Endothelial cell of umbilical vein (primary cell): ENCODE data around the gene PDE3A. TPM values are rescaled to one million over a fixed set of nuclear protein-coding genes. Genes with fewer than 3 reads are reported as not detected.

Experiments used
- BruUV-seq: library from RNA; stranded (reverse); fragments of 400-500 nt; replicated peaks from 2 replicates; lab custom pipeline; 2021; lab: Mats Ljungman, UMichigan
- CTCF ChIA-PET: fragments of 300-600, 350-600 bp; sonication (Branson Sonifier 250); formaldehyde crosslinking; loops from one replicate; lab custom pipeline; 2021; ENCODE audit warnings: antibody characterized with exemption, inconsistent platforms; lab: Charles Lee
- POLR2A ChIA-PET: fragments of 300-600, 350-600 bp; sonication (Branson Sonifier 250); formaldehyde crosslinking; loops from one replicate; lab custom pipeline; 2021; ENCODE audit warnings: antibody characterized with exemption, inconsistent platforms; lab: Charles Lee
- DNase-seq: peaks from one replicate; pipeline ENCODE4 v3.0.0-alpha.2; 2011; ENCODE audit warnings: low read depth, low spot score
- FAIRE-seq: peaks from 2 replicates; lab custom pipeline; 2011; peaks lifted over from hg19 to GRCh38; lab: Jason Lieb, UNC
- H2AFZ ChIP-seq: 2 replicates; pipeline ENCODE4 v1.6.0; 2012; ENCODE audit warnings: low read depth, low read length, control low read depth, inconsistent platforms
- H3K27ac ChIP-seq: 2 replicates; pipeline ENCODE4 v1.5.1; 2011; ENCODE audit warnings: low read depth, mild to moderate bottlenecking, control low read depth, low read length, moderate library complexity; ENCODE audit not compliant: insufficient read depth
- H3K27me3 ChIP-seq, 2 experiments: 2 replicates each; pipeline versions ENCODE4 v1.6.0 to v1.6.1; 2011; ENCODE audit warnings: low read length in 2 of 2, mixed read lengths in 1 of 2; ENCODE audit not compliant: control insufficient read depth in 2 of 2, insufficient read depth in 2 of 2
- H3K36me3 ChIP-seq, 2 experiments: 2 replicates in 1 of 2; 3 replicates in 1 of 2; pipeline ENCODE4 v1.5.1; 2011; ENCODE audit warnings: low read length in 2 of 2, mild to moderate bottlenecking in 1 of 2, moderate library complexity in 1 of 2; ENCODE audit not compliant: control insufficient read depth in 2 of 2, insufficient read depth in 2 of 2; ENCODE audit errors: extremely low read depth in 1 of 2
- H3K4me1 ChIP-seq: 3 replicates; pipeline ENCODE4 v1.5.1; 2011; ENCODE audit warnings: mild to moderate bottlenecking, low read length; ENCODE audit not compliant: control insufficient read depth, insufficient read depth; ENCODE audit errors: extremely low read depth
- H3K4me2 ChIP-seq: 2 replicates; pipeline ENCODE4 v1.6.1; 2011; ENCODE audit warnings: low read length, control low read depth, mixed read lengths; ENCODE audit not compliant: insufficient read depth
- H3K4me3 ChIP-seq, 3 experiments: fragments of 200-600 bp in 1 of 3; sonication (generic), shearing (Covaris generic) in 1 of 3; replicated peaks in 1 of 3; 2 replicates each; pipeline ENCODE4 v1.5.1; 2011 to 2016; ENCODE audit warnings: control low read depth in 3 of 3, low read length in 3 of 3, mild to moderate bottlenecking in 2 of 3, inconsistent platforms in 1 of 3, low read depth in 1 of 3, moderate library complexity in 1 of 3; ENCODE audit not compliant: insufficient read depth in 1 of 3
- H3K79me2 ChIP-seq: 2 replicates; pipeline ENCODE4 v1.6.0; 2012; ENCODE audit warnings: low read length, inconsistent platforms; ENCODE audit not compliant: control insufficient read depth, insufficient read depth
- H3K9ac ChIP-seq: replicated peaks from 2 replicates; pipeline ENCODE3; 2011; ENCODE audit warnings: low read length, control low read depth; ENCODE audit not compliant: insufficient read depth; ENCODE audit errors: extremely low read depth
- H3K9me1 ChIP-seq: replicated peaks from 3 replicates; pipeline ENCODE4 v1.6.0; 2011; ENCODE audit warnings: mild to moderate bottlenecking, low read length; ENCODE audit not compliant: control insufficient read depth, insufficient read depth; ENCODE audit errors: extremely low read depth
- H3K9me3 ChIP-seq: replicated peaks from 2 replicates; pipeline ENCODE4 v1.5.1; 2012; ENCODE audit warnings: low read length, inconsistent platforms; ENCODE audit not compliant: control insufficient read depth, insufficient read depth
- H4K20me1 ChIP-seq: replicated peaks from 2 replicates; pipeline ENCODE3; 2011; ENCODE audit warnings: mild to moderate bottlenecking, low read length; ENCODE audit not compliant: control insufficient read depth, insufficient read depth; ENCODE audit errors: extremely low read depth
- EZH2 ChIP-seq: IDR thresholded peaks from 2 replicates; pipeline ENCODE4 v1.6.1; 2012; ENCODE audit warnings: borderline replicate concordance, low read depth, mild to moderate bottlenecking, moderate library complexity, low read length, inconsistent platforms; ENCODE audit not compliant: severe bottlenecking
- FOS ChIP-seq: IDR thresholded peaks from 2 replicates; pipeline ENCODE4 v1.6.1; 2011; ENCODE audit warnings: mild to moderate bottlenecking, low read length, moderate library complexity, borderline replicate concordance; ENCODE audit not compliant: insufficient read depth
- GATA2 ChIP-seq: IDR thresholded peaks from 2 replicates; pipeline ENCODE4 v1.7.0; 2011; ENCODE audit warnings: low read depth, mild to moderate bottlenecking, moderate library complexity, mixed read lengths, low read length; ENCODE audit not compliant: insufficient read length, insufficient read depth
- JUN ChIP-seq: IDR thresholded peaks from 2 replicates; pipeline ENCODE4 v1.6.1; 2011; ENCODE audit warnings: borderline replicate concordance, low read depth; ENCODE audit not compliant: insufficient read length, insufficient read depth
- MYC ChIP-seq: IDR thresholded peaks from one replicate; pipeline ENCODE4 v1.6.1; 2011; ENCODE audit warnings: mild to moderate bottlenecking, low read depth, low read length
- POLR2A ChIP-seq: IDR thresholded peaks from 2 replicates; pipeline ENCODE4 v1.6.1; 2012; ENCODE audit warnings: low read depth, mild to moderate bottlenecking, control low read depth, low read length
- POLR2AphosphoS5 ChIP-seq: IDR thresholded peaks from 2 replicates; pipeline ENCODE4 v1.6.1; 2012; ENCODE audit warnings: low read depth, mild to moderate bottlenecking, control low read depth, low read length, moderate library complexity; ENCODE audit not compliant: insufficient read depth
- dilution Hi-C: fragments of 300-500 bp; cut with MboI; formaldehyde crosslinking; loops from one replicate; pipeline ENCODE4 v1.15.0; 2019; ENCODE audit warnings: low sequenced_read_pairs; ENCODE audit not compliant: extremely low pct_ligation_motif_present
- intact Hi-C: fragments of 100-400 bp; cut with micrococcal nuclease; formaldehyde crosslinking; loops from one replicate; pipeline ENCODE4 v1.10.0; 2022
- polyA plus RNA-seq, 4 experiments: library from polyadenylated mRNA; depleted of rRNA in 3 of 4; stranded (reverse) in 3 of 4; unstranded in 1 of 4; fragments of >200 nt; gene quantifications; 2 replicates each; pipeline versions ENCODE4 v1.2.1 to v1.2.3, GENCODE V29; 2011 to 2012; ENCODE audit warnings: missing spikeins in 1 of 4
- total RNA-seq: library from RNA; stranded (reverse); gene quantifications from 2 replicates; pipeline ENCODE4 v1.2.3, GENCODE V29; 2021
- TF ChIP-seq, protein P1 (sequence below): IDR thresholded peaks from 2 replicates; pipeline ENCODE4 v1.6.1; 2011; ENCODE audit not compliant: insufficient read depth, insufficient read length
- TF ChIP-seq, protein P2 (sequence below), 2 donors: IDR thresholded peaks; 1 replicate in 1 of 2; 2 replicates in 1 of 2; pipeline ENCODE4 v1.5.1; 2011; ENCODE audit warnings: low read length in 2 of 2, mild to moderate bottlenecking in 2 of 2, moderate library complexity in 2 of 2, control low read depth in 1 of 2, inconsistent platforms in 1 of 2, low read depth in 1 of 2; ENCODE audit not compliant: insufficient read depth in 1 of 2; ENCODE audit errors: extremely low read depth in 1 of 2

The PDE3A gene
- total and polyA plus RNA-seq, 2 donors (not counting 3 experiments of a cell fraction or from before 2014, with no cell fraction given) = 14.0 to 27.4 TPM

DNA sequence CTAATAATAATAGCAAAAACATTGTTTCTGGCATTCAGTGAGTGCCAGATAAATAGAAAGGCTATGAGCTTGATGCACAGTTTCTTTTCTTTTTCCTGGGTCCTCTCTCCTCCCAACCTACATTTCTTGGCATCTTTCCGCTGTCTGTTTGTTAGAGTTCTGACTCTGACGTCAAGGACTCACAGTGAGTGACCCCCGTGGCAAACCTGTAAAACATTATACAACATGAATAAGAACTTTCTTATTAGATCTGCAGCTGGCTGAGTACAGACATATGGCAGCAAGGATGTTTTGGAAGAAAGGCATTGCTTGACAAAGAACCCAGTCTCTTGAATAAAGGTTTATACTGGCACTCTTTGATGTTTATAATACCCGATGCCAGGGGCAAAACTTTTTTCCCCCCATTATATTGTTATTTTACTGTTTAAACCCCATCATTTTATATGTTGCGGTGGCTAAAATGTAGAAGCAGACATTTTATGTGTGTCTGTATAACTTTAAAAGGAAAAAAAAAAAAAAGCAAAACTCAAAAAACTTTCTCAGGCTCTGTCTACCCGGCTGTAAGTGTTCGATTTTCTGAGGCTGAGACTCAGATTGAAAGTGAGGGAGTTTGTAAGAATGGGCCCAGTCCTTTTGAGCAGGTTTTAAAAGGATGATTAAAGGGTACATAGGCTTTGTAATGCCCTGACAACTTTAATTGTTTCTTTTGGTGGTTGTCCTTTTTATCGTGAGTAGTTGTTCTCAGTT lies 159.3 kb downstream of the PDE3A start:
- Histone ChIP-seq H2AFZ (no peak overlapping the region), H3K9me3 (no peaks in the 10 kb centered on the region), H3K9me1 (no peaks in the 10 kb centered on the region), H3K4me1 (no peaks in the 10 kb centered on the region), H3K4me2 (no peak overlapping the region), H3K4me3 (no peak overlapping the region), H3K27me3 (no peaks in the 10 kb centered on the region), H4K20me1 (no peaks in the 10 kb centered on the region), H3K9ac (no peak overlapping the region), H3K27ac (no peak overlapping the region), H3K79me2 (no peaks in the 10 kb centered on the region), H3K36me3 (no peaks in the 10 kb centered on the region)
- intact Hi-C loops = no loop called here
- DNase-seq (no peak), FAIRE-seq (no peak)
- CTCF ChIA-PET = interaction anchor here (1.3 to 1.5 kb wide), 2 partner anchors 11 to 21 kb away, joined by 3 to 5 read pairs; no protein-coding TSS in a partner anchor
- TF ChIP-seq GATA2 (no peak), FOS (no peak), EZH2 (no peak), JUN (no peak), POLR2A (no peak), POLR2AphosphoS5 (no peak), MYC (no peak)
- TF ChIP-seq, protein P1, sequence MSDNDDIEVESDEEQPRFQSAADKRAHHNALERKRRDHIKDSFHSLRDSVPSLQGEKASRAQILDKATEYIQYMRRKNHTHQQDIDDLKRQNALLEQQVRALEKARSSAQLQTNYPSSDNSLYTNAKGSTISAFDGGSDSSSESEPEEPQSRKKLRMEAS = no peak
- TF ChIP-seq, protein P2, sequence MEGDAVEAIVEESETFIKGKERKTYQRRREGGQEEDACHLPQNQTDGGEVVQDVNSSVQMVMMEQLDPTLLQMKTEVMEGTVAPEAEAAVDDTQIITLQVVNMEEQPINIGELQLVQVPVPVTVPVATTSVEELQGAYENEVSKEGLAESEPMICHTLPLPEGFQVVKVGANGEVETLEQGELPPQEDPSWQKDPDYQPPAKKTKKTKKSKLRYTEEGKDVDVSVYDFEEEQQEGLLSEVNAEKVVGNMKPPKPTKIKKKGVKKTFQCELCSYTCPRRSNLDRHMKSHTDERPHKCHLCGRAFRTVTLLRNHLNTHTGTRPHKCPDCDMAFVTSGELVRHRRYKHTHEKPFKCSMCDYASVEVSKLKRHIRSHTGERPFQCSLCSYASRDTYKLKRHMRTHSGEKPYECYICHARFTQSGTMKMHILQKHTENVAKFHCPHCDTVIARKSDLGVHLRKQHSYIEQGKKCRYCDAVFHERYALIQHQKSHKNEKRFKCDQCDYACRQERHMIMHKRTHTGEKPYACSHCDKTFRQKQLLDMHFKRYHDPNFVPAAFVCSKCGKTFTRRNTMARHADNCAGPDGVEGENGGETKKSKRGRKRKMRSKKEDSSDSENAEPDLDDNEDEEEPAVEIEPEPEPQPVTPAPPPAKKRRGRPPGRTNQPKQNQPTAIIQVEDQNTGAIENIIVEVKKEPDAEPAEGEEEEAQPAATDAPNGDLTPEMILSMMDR (IDR thresholded peaks at IDR 0.05; ENCODE audit: extremely low read depth in 1 of 2, insufficient read depth in 1 of 2, low read depth in 1 of 2, low read length in 2 of 2) = no peak
- POLR2A ChIA-PET = no interaction called here
- dilution Hi-C loops = no loop called here
- BruUV-seq = no TSS peak
